Body of pancreas (tissue), 4 donors: ENCODE data around the gene BACH1.

Experiments
- POLR2A ChIP-seq, 3 donors: fragments of 450-650 bp; IDR thresholded peaks; one replicate each; pipeline ENCODE4 v1.6.1; 2016; ENCODE audit warnings: antibody characterized with exemption in 3 of 3, mild to moderate bottlenecking in 2 of 3
- TF ChIP-seq, protein P1 (sequence below), 7 experiments: fragments of 450-650 bp in 4 of 7; fragments of 200-600 bp in 3 of 7; sonication (generic) in 3 of 7; IDR thresholded peaks; one replicate each; pipeline ENCODE4 v1.5.1; 2016 to 2019; ENCODE audit warnings: antibody characterized with exemption in 7 of 7

DNA sequence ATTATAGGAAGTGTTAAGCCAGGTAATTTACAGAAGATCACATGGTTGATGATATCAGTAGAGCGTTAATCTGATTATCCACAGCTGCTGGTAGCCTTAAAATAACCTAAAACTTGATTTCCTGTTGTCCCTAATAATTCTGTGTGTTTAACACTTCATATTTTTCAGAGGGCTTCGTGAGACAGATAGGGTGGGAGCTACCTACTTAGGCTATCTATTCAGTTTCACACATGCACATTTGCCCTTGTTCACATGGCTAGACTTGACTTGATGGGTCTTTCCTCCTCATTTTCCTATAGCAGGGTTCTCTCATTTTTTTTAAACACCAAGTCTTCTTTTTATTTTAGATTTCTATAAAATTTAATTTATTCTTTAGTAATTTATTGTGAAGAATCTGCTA lies 11.0 kb downstream of the BACH1 start:
- TF ChIP-seq, protein P1, sequence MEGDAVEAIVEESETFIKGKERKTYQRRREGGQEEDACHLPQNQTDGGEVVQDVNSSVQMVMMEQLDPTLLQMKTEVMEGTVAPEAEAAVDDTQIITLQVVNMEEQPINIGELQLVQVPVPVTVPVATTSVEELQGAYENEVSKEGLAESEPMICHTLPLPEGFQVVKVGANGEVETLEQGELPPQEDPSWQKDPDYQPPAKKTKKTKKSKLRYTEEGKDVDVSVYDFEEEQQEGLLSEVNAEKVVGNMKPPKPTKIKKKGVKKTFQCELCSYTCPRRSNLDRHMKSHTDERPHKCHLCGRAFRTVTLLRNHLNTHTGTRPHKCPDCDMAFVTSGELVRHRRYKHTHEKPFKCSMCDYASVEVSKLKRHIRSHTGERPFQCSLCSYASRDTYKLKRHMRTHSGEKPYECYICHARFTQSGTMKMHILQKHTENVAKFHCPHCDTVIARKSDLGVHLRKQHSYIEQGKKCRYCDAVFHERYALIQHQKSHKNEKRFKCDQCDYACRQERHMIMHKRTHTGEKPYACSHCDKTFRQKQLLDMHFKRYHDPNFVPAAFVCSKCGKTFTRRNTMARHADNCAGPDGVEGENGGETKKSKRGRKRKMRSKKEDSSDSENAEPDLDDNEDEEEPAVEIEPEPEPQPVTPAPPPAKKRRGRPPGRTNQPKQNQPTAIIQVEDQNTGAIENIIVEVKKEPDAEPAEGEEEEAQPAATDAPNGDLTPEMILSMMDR (IDR thresholded peaks at IDR 0.05): no peak
- no peak for TF ChIP-seq POLR2A (IDR thresholded peaks at IDR 0.05)
